Activated naive CD4-positive, alpha-beta T cell treated with anti-CD3 and anti-CD28 coated beads for 36 hours (primary cell): ENCODE measurements around the gene EEF1A2. TPM values are rescaled to one million over a fixed set of nuclear protein-coding genes. Genes with fewer than 3 reads are reported as not detected.

Source experiments
- CTCF ChIA-PET: fragments of 350-600 bp; sonication (Branson Sonifier 250); formaldehyde crosslinking; loops from one replicate; lab custom pipeline; 2021; ENCODE audit warnings: antibody characterized with exemption; lab: Charles Lee
- DNase-seq: peaks from one replicate; pipeline ENCODE4 v3.0.0-alpha.2; 2020
- H3K27ac Mint-ChIP-seq: one replicate; pipeline ENCODE4 v1.8.0; 2021; ENCODE audit warnings: mild to moderate bottlenecking, mixed read lengths
- H3K27me3 Mint-ChIP-seq: one replicate; pipeline ENCODE4 v1.8.0; 2021; ENCODE audit warnings: low read depth, mixed read lengths
- H3K36me3 Mint-ChIP-seq: one replicate; pipeline ENCODE4 v1.8.0; 2021; ENCODE audit warnings: low read depth, mixed read lengths
- H3K4me1 Mint-ChIP-seq: one replicate; pipeline ENCODE4 v1.8.0; 2021; ENCODE audit warnings: low read depth, mixed read lengths
- H3K4me3 Mint-ChIP-seq: one replicate; pipeline ENCODE4 v1.8.0; 2021; ENCODE audit warnings: mild to moderate bottlenecking, moderate library complexity, mixed read lengths
- H3K9me3 Mint-ChIP-seq: one replicate; pipeline ENCODE4 v1.8.0; 2021; ENCODE audit warnings: mixed read lengths
- intact Hi-C: fragments of 100-400 bp; cut with micrococcal nuclease; formaldehyde crosslinking; loops from one replicate; pipeline ENCODE4 v1.15.1; 2023
- total RNA-seq, 2 experiments: library from RNA; stranded (reverse); gene quantifications; one replicate each; pipeline ENCODE4 v1.2.3, GENCODE V29; 2021

The EEF1A2 gene
- total RNA-seq, 2 experiments from 2014 or later, result 0.12 TPM; not detected in 1

DNA sequence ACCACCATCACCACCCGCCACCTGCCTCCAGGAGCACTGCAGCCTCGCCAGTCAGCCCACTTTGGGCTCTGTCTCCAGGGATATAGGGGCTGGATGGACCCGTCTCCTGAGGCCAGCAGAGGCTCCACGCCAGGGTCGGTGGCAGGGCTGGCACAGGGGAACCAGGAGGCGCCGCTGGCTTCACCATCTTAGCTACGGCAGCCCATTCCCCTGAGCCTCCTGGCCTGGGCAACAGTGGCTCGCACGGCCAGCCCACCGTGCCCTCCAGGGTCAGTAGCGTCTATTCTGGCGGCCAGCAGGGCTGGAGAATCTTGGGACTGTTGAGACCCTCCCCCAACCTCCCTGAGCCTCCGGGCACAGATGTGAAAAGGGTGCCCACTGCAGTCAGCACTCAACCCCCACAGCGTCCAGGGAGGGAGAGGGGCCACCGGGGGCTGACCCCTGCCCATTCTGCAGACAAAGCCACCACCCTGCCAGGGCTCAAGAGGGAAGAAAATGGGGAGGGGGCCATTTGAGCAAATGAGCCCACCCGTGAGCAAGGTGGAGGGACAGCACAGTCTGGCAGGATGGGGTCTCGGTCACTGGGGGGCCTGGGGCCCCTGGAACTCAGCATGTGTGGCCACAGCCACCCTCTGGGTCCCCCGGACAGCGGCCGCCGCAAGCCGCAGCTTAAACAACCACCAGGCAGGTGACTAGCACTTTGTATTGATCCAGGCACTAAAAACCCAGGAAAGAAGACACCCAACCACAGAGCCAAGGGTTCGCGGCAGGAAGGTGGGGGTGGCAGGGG lies 55.1 kb downstream of the EEF1A2 start:
- CTCF ChIA-PET, result interaction anchor here (0.6 kb wide), 1 partner anchor 41 kb away, joined by 3 read pairs; no protein-coding TSS in a partner anchor
- no peaks in the 10 kb centered on the region for H3K36me3 Mint-ChIP-seq
- peaks cover 6% of the 10 kb centered on the region for H3K9me3 Mint-ChIP-seq
- peaks cover 9% of the 10 kb centered on the region for H3K27me3 Mint-ChIP-seq
- H3K4me3 Mint-ChIP-seq, result no peak overlapping the region
- no peak for DNase-seq
- H3K27ac Mint-ChIP-seq, result no peak overlapping the region
- H3K4me1 Mint-ChIP-seq, result peaks cover 20% of the 10 kb centered on the region
- intact Hi-C loops, result loop anchor here (5.0 kb wide), 3 partner anchors 34 to 194 kb away; partner anchors contain the start of gene PTK6

DNA sequence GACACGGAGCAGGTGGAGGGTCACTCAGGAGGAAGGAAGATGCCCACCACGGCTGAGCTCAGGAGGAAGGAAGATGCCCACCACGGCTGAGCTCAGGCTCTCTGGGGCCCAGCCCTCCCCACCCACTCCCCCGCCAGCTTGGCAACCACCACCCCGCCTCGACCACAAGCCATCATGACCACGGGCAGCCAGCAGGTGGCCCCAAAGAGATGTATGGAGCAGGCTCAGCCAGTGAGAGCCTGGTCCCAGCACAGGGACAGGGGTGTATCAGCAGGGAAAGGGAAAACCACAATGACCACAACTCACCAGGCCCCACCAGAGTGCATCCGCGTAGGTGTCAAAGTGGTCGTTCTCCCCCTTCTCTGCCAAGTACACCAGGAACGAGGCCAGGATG lies 56.8 kb downstream of the EEF1A2 start:
- peaks cover 20% of the 10 kb centered on the region for H3K4me1 Mint-ChIP-seq
- H3K36me3 Mint-ChIP-seq, result no peaks in the 10 kb centered on the region
- H3K4me3 Mint-ChIP-seq, result no peak overlapping the region
- intact Hi-C loops, result loop anchor here (5.0 kb wide), 3 partner anchors 35 to 195 kb away; partner anchors contain the start of gene PTK6
- no peak overlapping the region for H3K27ac Mint-ChIP-seq
- DNase-seq, result peak; percentile 85
- peaks cover 1% of the 10 kb centered on the region for H3K27me3 Mint-ChIP-seq
- CTCF ChIA-PET, result interaction anchor here (0.6 to 1.2 kb wide), 3 partner anchors 33 to 688 kb away, joined by 3 read pairs; no protein-coding TSS in a partner anchor
- H3K9me3 Mint-ChIP-seq, result peaks cover 6% of the 10 kb centered on the region

DNA sequence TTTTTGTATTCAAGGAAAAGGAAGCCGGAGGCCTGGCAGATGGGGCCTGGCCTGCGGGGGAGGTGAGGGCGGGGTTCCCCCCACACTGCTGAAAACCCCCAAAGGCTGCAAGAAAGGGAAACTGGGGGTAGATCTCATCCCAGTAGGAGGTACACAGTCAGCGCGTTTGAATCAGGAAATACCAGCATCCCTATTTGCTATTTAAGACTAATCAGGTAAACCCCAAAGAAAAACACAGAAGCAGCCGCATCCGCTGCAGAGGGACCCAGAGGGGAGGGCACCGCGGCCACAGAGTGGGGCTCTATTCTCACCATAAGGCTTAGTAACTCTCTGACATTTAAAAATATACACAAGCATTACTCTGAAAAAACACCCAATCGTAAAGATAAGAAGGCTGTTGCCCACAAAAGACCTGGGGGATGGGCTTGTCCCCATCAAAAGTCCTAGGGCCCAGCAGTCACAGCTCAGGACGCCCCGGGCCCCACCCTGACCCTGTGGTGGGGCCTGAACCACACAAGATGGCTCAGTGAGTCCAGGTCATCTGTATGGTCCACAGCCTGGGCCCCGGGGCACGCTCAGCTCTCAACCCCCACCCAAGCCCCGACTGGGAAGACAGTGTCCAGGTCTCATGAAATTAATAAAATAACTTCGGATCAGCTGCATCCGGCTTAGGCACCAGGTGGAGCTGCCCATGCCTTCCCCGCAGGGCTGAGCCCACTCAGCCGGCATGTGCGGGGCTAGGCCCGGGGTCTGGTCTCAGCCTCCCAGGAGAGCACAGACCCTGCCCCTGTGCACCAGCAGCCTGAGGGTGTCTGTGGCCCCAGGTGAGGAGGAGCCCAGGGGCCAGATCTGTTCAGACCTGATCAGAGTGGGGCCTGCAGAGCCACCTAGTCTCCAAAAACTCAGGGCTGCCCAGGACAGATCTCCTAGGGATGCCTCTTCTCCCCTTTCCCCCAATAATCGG lies 57.5 kb downstream of the EEF1A2 start:
- peak; percentile 88 for DNase-seq
- peaks cover 6% of the 10 kb centered on the region for H3K9me3 Mint-ChIP-seq
- H3K4me3 Mint-ChIP-seq, result no peak overlapping the region
- peak overlapping the region; percentile 46 for H3K27ac Mint-ChIP-seq
- H3K36me3 Mint-ChIP-seq, result no peaks in the 10 kb centered on the region
- no peaks in the 10 kb centered on the region for H3K27me3 Mint-ChIP-seq
- CTCF ChIA-PET, result interaction anchor here (1.0 to 1.2 kb wide), 2 partner anchors 33 to 39 kb away, joined by 3 read pairs; no protein-coding TSS in a partner anchor
- intact Hi-C loops, result loop anchor here (5.0 kb wide), 3 partner anchors 36 to 196 kb away; partner anchors contain the start of gene PTK6
- peaks cover 20% of the 10 kb centered on the region for H3K4me1 Mint-ChIP-seq

DNA sequence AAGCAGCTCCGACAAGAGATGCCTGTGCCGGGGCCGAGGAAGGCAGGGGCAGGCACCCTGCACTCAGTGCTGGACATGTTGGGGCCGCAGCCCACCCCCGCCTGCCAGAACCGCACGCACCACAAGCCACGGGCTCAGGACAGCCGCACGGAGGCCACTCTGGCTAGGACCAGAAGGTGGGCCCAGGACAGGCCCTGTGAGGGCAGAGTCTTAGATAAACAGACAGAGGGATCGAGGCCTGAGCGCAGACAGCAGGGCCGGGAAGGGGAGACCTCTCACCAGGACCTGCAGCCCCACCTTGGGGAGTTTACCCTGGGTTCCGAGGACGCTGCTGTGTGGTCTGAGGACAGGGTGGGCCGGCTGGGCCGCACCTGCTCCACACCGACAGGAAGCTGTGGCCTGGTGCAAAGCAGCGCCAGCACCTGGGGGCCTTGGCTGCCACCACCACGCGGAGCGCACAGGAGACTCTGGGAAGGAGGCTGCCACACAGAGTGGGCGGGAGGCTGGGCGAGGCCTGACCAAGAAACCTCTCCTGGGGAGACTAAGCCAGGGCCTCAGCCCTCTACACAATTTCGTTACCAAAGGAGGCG lies 58.4 kb downstream of the EEF1A2 start:
- Mint-ChIP-seq H3K27me3 (no peaks in the 10 kb centered on the region), H3K4me3 (no peak overlapping the region), H3K27ac (no peak overlapping the region), H3K4me1 (peaks cover 20% of the 10 kb centered on the region), H3K9me3 (peaks cover 6% of the 10 kb centered on the region), H3K36me3 (no peaks in the 10 kb centered on the region)
- intact Hi-C loops, result loop anchor here (5.0 kb wide), 3 partner anchors 37 to 197 kb away; partner anchors contain the start of gene PTK6
- CTCF ChIA-PET, result no interaction called here
- no peak for DNase-seq

DNA sequence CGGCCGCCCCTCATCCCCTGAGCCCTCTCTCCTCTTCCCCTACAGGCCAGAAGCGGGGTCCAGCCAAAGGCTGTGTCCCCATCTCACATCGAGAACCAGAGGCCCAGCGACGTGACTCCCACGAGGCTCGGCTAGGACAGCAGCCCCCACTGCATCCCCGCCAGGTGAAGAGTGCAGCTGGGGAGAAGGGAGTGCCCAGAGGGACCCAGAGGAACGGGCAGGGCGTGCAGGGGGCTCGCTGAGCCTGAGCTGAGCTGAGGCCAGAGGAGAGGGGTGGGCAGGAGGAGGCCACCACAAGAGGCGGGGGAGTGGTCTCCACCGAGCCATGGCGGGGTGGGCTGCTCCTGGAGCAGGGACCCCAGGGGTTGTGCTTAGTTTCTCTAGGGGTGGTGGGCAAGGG lies 59.0 kb downstream of the EEF1A2 start:
- H3K36me3 Mint-ChIP-seq, result no peaks in the 10 kb centered on the region

DNA sequence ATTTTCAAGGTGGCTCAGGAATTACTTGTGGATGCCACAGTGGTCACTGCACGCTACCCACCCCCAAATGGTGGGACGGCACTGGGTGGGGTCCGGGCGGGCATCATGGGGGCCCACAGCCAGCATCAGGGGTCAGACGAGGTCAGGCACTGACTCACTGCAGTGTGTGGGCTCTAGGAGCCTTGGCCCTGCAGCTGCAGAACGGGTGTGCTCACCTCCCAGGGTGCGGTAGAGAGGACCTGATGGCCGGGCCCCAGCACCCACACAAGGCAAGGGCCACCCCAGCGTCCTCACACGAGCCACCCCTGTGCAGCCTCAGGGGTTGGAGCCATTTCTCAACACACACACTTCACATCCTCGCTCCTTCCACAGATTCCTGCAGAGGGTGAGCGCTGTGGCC lies 60.8 kb downstream of the EEF1A2 start:
- Mint-ChIP-seq H3K27me3 (no peaks in the 10 kb centered on the region), H3K4me3 (no peak overlapping the region), H3K27ac (no peak overlapping the region), H3K9me3 (peaks cover 6% of the 10 kb centered on the region), H3K36me3 (no peaks in the 10 kb centered on the region), H3K4me1 (peaks cover 31% of the 10 kb centered on the region)
- intact Hi-C loops, result no loop called here
- no peak for DNase-seq
- CTCF ChIA-PET, result interaction anchor here (1.3 kb wide), 1 partner anchor 15 kb away, joined by 5 read pairs; no protein-coding TSS in a partner anchor

More for the DNA sequence above, 59.0 kb downstream of the EEF1A2 start:
- CTCF ChIA-PET, result no interaction called here
- Mint-ChIP-seq H3K27me3 (no peaks in the 10 kb centered on the region), H3K4me3 (no peak overlapping the region), H3K27ac (no peak overlapping the region), H3K9me3 (peaks cover 6% of the 10 kb centered on the region), H3K4me1 (peaks cover 23% of the 10 kb centered on the region)
- no peak for DNase-seq
- intact Hi-C loops, result loop anchor here (5.0 kb wide), 3 partner anchors 37 to 197 kb away; partner anchors contain the start of gene PTK6

Other genes starting within 250 kb of the EEF1A2 start
- not detected for gene NKAIN4, start 244.6 kb downstream of the EEF1A2 start, total RNA-seq
- gene ARFGAP1, start 226.3 kb downstream of the EEF1A2 start, total RNA-seq, result 10 to 100 TPM; 82.4 to 89.4 TPM
- under 1 TPM in 1 of 2 experiments, not detected in 1; 0.05 TPM for gene COL20A1, start 205.9 kb downstream of the EEF1A2 start, total RNA-seq
- not detected for gene CHRNA4, start 137.7 kb downstream of the EEF1A2 start, total RNA-seq
- not detected for gene KCNQ2, start 26.4 kb downstream of the EEF1A2 start, total RNA-seq
- 100 to 1,000 TPM; 189 to 194 TPM for gene PPDPF, start 21.7 kb upstream of the EEF1A2 start, total RNA-seq
- gene PTK6, start 38.3 kb upstream of the EEF1A2 start, total RNA-seq, result under 1 TPM; 0.35 to 0.38 TPM
- not detected for gene SRMS, start 48.7 kb upstream of the EEF1A2 start, total RNA-seq
- under 1 TPM in 1 of 2 experiments, not detected in 1; 0.10 TPM for gene FNDC11, start 55.1 kb upstream of the EEF1A2 start, total RNA-seq
- gene HELZ2, start 75.2 kb upstream of the EEF1A2 start, total RNA-seq, result 10 to 100 TPM; 20.0 to 20.4 TPM
- 10 to 100 TPM; 16.7 to 18.0 TPM for gene GMEB2, start 128.0 kb upstream of the EEF1A2 start, total RNA-seq
- 1 to 10 TPM; 6.7 to 7.3 TPM for gene STMN3, start 154.3 kb upstream of the EEF1A2 start, total RNA-seq
- 10 to 100 TPM; 33.6 to 34.8 TPM for gene RTEL1, start 159.2 kb upstream of the EEF1A2 start, total RNA-seq
- gene TNFRSF6B, start 197.6 kb upstream of the EEF1A2 start, total RNA-seq, result not detected
- 10 to 100 TPM; 45.6 to 49.2 TPM for gene ARFRP1, start 208.9 kb upstream of the EEF1A2 start, total RNA-seq
- gene ZGPAT, start 209.0 kb upstream of the EEF1A2 start, total RNA-seq, result 10 to 100 TPM; 15.3 to 18.0 TPM
- gene LIME1, start 237.6 kb upstream of the EEF1A2 start, total RNA-seq, result 1 to 10 TPM; 3.1 to 4.1 TPM
- 10 to 100 TPM; 22.4 to 24.8 TPM for gene SLC2A4RG, start 240.7 kb upstream of the EEF1A2 start, total RNA-seq